ENCODE results near the gene DGCR6L.
"Not testable (repeated sequence)": the region's sequence is repeated elsewhere in the genome, so short reads cannot be mapped to it uniquely, and the experiment has no call there.

Gene DGCR6L

DNA sequence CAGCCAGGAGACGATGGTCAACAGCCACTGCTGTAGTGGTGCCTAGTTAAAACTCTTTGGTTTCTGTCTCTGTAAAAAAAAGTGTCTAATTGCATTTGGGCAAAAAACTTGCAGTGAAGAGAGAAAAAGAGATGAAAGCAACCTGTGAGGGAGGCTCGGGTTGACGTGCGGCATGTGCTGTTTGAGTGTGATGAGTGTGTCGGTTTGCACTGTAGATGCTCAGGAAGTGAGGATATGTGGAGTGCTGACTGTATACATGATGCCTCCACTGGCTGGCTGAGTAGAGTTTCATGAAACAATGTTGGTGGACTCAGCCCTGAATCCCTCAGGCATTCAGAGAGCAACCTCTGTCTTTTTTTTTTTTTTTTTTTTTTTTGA is 4.3 kb upstream of the DGCR6L start:
- DNase-seq = peak; percentile 46

DNA sequence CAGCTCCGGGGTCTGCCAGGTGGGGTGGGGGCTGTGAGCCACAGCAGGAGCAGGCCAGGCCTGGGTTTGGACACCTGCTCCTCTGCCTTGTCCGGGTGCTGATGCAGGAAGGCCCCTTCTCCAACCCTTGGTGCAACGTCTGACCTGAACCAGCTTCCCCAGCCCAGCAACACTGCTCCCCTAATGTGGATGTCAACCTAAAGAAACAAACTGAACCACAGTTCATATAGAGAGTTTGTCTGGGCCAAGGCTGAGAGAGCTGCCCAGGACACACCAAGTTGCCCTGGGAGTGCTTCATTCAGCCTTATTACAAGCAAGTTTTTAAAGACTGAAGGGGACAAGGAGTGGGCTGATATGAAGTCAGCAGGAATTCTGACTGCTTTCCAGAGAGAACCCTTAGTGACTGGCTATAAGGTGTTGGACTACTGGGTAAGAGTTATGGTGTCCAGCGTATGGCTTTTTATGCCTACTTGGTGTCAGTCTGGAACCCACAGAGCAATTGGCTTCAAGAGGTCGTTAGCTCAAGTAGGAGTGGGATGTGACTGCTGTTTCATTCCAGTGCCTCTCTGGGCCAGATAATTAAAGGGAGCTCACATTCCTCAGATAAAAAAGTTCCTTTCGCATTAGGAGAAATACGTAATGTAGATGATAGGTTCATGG is 1.8 kb upstream of the DGCR6L start:
- DNase-seq = not testable (repeated sequence)

DNA sequence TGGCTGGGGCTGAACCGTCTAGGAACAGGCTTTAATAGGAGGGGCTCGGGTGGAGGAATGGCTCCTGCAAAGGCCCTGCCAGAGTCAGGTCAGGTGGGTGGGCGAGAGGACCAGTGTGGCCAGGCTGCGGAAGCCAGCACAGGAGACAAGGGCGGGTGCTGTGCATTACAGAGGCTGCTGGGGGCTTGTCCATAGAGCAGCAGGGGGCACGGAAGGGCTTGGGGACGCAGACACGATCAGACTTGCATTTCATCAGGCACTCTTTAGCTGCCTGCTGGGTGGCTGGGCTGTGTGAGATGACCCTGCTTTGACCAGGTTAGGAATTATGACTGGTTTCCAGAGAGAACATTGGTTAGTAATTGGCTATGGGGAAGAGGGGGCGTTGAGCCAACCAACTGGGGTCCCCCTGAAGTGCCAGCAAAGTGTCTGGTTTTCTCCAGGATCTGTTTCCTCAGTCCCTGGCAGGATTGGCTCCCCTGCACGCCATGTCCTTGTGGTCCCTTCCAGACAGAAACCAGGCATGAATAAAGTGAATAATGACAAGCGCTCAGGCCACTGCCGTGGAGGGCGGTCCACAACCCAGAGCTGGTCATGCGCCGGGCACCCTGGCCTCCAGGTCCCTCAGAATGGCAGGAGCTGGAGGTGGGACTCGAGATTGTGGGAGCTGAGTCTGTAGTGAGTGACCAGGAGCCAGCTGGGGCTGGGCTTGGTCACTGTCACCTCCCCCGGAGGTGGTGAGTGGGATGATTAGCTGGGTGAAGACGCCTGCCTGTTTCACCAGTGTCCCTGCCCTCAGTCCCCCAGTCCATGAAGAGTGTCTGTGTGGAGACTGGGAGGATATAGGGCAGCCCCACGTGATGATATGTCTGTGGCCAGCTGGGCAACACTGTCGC is 1.0 kb upstream of the DGCR6L start:
- not testable (repeated sequence) for DNase-seq

DNA sequence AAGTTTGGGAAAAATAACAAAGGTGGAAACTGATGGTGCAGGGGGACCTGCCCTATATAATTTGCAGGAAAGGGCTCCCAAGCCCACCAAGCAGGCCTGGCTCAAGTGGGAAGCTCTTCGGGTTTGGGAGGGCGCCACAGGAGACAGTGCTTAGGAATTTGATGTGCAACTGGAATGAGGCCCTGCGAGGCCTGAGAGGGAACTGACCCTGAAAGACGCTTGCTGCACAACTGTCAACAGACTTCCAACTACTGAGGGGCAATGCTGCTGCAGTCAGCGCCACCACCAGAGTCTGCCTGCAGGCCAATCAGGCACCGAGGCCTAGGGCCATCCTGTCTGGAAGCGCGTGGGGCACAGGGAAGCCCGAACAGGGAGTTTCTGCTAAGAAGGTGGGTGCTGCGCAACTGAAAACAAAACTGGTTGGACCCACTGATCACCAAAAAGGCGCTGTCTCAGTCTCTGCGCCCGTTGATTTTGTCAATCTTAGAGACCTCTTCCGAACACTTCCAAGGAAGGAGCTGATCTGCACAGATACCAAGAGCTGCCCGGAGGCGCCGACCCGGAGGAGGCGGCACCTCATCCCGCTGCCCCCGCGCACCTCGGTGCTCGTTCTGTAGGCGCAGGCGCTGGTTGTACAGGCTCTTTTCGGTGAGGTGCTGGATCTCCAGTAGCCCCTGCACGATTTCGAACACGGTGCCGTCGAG is 667 bp downstream of the DGCR6L start:
- DNase-seq = no peak

DNA sequence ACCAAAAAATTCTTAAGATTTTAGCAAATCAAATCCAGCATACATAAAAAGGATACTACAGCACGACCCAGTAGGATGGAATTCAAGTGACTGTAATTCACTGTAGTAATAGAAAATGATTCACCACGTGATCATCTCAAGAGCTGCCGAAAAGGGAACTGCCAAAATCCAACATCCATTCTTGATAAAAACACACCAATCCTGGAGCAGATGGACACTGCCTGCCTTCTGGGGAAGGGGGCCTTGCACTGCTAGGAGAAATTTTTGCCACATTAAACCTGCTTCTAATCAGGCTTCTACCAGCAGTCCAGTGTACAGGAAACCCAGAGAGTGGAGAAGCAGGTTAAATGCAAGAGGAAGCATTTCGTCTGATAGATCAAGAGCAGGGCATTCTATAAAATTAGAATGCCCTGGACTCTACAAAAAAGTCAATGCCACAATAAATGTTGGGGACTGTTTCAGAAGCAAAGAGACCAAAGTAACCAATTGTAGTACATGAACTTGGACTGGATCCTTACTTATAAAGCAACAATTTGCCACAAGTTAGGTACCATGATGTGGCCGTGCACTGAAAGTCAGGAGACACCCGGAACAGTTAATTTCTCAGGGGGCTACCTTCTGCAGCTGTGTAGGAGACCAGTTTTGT is 1.7 kb downstream of the DGCR6L start:
- not testable (repeated sequence) for DNase-seq

DNA sequence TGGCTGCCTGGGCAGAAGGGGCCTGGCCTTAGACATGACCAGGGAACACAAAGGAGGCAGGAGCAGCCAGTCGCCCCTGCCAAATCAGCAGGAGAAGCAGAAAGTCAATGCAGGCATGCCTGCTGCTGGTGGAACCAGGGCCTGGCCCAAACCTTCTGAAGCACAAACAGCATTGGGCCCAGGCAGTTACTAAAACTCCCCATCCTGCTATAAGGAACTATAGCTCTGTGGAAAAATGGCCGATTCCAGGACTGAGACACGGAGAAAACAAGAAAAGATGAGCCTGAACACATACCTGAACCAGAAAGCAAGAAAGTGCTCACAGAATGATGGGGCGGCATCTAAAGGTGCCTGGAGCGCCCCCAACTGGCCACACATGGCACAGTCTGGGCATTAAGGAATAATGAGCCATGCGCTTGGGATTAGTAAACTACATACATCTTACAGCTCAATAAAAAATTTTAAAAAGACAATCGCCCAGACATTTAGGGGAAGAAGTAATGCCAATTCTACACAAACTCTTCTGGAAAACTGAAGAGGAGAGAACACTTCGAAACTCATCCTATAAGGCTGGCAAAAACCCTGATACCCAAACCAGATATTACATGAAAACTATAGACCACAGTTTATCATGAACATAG is 2.3 kb downstream of the DGCR6L start:
- not testable (repeated sequence) for DNase-seq

DNA sequence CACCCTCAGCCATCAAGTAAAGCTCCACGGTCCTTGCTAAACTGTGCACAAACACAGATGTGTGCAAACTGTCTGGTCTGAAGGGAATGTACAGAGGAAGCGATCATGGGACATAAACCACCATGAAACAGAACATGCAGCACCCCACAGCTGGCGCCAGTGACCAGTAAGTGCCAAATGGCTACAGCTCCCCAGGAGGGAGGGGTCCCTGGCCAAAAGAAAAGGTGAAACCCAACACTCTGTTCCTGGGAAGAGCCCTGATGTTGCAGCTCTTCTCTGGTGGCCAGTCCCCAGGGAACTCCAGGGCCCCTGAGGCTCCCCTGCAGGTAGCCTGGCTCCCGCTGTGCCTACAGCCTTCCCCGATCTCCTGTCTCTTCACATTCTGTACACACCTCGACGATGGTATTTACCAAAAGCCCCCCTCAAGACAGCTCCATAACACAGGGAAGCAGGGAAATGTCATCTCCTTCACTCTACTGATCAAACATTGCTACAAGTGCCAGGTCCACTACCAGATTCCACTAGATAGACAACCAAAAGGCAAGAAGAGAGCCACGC is 2.9 kb downstream of the DGCR6L start:
- no peak for DNase-seq

DNA sequence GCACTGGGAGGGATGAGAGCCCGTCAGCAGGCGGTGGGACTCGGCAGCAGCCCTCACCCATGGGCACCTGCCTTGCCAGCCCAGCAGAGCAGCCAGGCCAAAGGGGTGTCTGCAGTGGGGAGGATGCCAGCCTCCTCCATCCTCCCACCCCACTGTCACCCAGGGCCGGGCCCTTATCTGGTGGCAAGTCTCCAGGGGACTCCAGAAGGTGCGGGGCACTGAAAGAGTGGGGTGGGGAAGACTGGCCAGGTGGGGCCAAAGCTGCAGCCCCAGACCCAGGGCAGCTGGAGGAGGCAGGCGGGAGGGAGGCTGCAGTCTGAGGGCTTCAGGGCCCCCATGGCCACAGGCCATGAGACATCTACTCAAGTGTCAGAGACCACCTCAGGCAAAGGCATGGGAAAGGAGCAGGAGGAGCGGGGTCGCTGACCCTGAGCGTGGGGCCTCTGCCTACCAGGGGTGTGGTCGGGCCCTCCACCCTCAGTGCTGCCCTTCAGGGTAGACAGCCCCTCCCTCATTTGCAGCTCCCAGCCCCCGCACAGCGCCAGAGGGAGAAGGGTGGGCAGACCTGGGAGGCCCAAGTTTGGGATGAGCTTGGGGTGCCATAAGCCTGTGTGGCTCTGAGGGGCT is 3.5 kb downstream of the DGCR6L start:
- no peak for DNase-seq

DNA sequence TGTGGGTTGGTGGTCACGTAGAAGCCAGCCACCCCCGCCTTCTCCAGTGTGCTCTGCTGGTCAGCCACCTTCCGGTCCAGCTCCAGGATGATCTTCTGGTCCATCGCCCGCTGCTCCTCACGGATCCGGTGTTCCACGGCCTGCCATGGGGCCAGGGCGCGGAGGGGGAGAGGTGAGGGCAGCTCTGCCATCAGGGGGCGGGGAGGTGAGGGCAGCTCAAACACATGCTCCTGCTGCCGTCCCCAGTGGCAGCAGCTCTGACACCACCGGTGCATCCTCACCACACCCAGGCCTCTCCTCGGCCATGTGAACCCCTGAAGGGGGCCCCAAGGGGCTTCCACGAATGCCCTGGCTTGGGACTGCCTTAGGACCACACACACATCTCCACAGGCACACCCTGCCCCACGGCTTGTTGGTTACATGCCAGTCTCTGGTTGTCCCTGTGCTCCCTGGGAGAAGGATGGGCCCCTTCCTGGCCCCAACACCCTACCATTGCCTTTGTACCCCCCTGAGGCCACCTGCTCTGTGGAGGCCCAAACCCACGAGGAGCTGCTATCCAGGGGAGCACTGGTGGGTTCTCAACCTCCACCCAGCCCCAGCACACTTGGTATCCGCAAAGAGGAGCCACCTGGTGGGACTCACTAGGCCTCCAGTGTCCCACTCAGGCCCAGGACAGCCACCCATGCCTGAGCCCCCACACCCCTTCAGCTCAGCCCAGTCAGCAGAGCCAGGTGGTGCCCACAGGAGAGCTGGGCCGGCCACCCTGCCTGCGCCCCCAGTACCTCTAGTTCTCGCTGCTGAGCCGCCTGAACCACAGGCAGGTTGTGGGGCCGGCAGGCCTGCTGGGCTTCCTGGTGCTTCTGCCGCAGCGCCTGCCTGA is 4.3 kb downstream of the DGCR6L start:
- DNase-seq = no peak

DNA sequence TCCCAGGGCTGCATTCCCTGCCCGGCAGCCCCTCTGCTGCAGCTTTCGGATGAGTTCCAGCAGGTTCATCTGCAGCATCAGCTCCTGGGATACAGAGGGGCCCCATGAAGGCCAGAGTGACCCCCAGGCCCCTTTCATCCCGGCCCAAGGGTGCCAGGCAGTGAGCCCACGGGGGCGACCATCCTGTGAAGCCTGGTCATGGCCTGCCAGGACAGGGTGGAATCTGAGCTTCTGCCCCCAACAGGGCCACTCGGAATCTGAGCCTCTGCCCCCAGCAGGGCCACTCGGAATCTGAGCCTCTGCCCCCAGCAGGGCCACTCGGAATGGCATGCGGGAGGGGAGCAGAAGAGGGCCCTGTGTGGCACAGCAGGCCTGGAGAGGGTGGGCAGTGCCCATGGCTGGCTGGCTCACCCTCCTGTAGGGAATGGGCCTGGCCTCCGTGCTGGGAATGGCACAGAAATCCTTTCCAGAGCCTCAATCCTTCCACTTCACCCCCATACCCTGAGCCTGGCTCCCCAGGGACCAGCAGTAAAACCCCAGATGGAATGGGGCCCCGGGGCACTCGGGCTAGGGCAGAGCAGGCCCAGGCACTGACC is 5.0 kb downstream of the DGCR6L start:
- not testable (repeated sequence) for DNase-seq

DNA sequence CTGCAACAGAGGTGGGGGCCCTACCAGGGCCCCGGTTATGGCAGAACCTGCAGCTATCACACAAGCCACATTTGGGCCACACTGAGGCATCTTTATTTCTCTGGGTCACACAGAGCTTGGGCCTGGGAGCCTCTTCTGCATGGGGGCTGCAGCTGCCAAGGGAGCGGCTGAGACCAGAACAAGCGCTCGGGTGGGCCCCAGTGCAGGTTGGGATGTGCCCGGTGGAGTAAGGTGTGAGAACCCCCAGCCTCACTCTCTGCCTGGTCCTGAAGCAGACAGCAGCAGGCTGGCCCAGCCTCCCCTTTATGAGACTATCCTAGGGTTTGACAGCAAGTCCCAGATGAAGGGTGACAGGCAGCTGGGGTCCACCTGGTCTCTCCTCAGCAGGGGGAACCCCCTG is 5.7 kb downstream of the DGCR6L start:
- DNase-seq = not testable (repeated sequence)

DNA sequence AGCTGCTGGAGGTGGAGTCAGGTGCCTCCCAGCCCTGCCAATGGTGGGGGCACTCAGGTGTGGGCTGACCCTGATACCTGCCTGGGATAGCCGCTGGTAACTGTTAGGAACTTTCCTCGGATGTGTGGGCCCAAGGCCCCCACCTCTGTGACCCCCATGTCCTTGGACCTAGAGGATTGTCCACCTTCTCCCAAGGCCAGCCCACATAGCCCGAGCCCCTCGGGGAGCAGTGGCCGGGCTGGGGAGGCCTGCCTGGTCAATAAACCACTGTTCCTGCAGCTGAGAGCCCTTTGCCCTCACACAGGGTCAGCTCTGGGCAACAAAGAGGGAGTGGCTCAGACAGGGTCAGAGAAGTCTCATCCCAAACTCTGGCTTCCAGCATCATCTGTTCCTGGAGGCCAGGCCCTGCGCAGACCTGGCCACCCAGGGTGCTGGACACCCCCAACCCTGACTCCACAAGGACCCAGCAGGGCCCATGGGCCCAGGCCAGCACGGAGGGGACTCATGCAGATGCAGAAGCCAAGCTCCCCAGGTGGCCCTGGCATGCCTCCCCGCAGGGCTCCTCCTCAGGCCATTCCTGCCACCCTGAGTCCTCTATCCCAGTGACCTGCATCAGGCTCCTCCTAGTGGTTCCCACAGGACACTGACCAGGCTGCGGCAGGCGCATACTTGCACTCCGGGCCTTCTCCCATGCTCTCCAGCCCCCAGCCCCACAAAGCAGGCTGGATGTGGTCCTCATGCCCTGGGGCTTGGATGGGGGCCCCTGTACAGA is 6.4 kb downstream of the DGCR6L start:
- DNase-seq = not testable (repeated sequence)

DNA sequence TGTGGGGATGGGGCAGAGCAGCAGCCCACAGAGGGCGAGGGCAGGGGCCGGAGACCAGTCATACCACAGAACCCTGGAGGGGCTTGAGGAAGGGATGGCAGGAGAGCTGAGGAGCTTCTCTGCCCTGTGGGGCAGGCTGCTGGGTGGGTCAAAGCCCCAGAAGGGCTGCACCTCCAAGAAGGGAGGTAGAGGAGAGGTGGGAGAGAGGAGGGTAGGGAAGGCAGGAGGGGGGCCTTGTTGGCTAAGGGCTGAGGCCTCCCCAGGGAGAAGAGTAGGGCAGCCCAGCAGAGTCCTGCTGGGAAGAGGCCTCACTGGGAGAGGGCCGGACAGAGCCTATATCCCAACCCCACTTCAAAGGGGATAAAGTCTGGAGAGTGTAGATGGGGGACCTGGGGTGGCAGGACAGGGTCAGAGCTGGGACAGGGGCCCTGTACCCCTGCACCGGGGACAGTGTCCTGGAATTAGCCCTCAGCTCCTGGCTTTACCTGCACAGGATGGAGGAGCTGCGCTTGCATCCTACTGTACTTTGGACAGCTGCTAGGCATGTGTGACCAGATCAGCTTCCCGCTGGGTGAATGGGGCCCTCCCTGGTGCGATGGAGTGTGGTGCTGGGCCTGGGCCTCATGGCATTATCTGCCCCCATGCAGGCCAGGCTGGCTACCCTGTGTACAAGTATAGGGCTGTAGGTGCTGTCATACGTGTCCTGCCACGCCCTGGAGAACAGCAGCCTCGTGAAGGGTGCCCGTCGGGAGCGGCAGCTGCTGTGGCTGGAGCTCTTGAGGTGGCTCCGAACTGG is 7.3 kb downstream of the DGCR6L start:
- DNase-seq = no peak

DNA sequence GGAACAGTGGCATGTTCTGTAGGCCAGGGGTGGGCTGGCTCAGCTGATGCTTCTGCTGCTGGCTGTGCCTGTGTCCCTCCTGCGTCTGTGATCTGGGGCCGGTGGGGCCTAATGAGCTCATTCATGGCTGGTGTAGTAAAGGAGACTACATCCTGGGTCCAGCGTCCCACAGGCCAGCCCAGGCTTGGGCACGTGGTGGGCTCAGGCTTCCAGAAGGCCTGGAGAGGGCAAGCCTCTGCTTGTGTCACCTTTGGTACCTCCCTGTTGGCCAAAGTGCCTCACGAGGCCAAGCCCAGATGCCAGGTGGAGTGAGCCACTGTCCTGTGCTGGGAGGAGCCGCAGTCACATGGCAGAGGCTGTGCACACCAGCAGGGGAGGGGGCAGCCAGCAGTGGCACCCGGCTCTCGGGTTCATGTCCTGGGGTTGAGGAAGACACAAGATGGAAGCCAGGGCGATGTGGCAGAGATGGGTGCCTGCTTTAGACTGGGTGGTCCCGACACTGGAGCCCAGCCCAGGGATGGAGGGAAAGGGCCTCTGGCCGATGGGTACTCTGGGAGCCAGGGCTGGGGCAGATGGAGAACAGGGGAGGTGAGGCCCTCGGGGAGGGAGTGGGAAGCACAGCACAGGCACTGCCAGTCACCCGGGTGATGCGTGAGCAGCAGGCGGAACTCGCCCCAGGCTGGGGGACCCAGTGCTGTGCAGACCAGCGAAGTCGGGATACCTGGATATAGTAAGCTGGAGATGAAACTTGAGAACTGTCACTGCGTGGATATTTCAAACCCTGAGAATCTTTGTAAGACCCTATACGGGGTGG is 8.4 kb downstream of the DGCR6L start:
- not testable (repeated sequence) for DNase-seq

DNA sequence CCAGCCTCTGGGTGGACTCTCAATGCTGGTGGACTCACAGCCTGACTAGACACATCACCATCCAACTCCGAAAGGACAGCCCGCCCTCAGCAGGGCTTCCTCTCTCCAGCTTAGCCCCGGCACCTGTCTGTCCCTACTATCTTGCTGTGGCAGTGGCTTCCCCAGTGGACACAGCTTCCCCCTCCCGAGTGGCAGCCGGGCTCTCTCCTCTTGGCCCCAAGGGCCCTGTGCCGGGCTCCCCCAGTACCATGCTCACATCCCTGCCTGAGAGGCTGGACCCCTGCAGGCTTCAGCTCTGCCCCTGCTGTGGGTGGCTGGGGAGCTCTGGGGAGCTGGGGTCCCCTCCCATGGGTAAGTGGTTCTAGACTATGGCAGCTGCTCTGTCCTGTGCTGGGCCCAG is 9.1 kb downstream of the DGCR6L start:
- not testable (repeated sequence) for DNase-seq

DNA sequence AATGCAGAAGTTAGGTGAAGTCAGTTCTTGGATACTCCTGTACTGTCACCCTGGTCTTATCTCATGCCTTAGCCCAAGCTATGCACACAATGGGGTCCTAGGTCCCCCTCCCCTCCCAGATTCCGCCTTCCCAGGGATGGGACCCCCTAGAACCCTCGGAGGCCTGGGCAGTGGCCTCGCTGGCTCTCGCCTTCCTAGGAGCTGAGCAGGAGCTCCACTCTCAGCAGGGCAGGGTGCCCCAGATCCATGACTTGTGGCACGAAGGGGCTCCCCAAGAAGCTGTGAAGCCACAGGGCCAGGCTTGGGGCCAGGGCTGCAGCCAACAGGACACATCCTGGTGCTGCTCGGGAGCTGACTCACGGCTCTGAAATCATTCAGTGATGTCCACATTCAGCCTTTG is 9.7 kb downstream of the DGCR6L start:
- DNase-seq = not testable (repeated sequence)

DNA sequence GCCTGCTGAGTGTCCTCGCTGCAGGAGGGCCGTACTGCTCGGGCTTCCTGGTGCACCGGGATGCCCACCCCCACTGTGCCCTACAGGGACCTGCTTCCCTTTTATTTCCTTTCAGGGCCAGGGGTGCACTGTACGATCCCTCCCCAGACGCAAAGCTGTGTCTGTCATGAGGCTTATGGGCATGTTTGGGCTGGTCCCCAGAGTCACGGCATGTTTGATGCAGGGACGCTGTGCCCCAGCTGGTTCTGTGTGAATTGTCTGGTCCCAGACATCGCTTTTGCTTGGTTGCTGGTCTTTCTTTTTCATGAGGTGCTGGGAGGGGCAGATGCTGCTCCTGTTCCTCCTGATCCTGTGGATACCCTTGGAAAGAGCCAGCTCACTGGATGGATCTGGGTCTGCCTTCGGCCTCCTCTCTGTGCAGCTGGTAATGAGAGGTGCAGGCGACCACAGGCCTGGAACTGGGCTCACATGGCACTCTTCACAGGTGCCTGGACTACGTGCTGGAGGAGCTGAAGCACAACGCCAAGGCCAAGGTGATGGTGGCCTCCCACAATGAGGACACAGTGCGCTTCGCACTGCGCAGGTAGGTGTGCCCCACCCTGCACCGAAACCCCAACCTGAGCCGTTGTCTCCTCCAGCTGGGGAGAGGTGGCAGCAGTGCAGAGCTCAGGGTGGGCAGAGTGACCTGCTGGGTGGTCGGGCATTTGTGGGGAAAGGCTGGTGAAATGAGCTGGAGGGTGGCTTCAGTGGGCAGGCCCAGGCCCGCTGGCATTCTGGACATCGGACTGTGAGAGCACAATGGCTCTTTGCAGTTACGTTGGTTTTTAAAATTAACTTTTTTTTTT is 10.8 kb downstream of the DGCR6L start:
- DNase-seq = not testable (repeated sequence)

Data from stimulated activated naive CD4-positive, alpha-beta T cell treated with Interleukin-2 at 50 U/mL for 16 hours (primary cell).